ENCODE measurements around the gene DNAJA2. TPM values are rescaled to one million over a fixed set of nuclear protein-coding genes. Genes with fewer than 3 reads are reported as not detected.

The DNAJA2 gene
- total RNA-seq, 1 donor from 2014 or later, result 76.1 TPM

GRCh38 chr16:46908540-46909372 lies 64.7 kb downstream of the DNAJA2 start:
- no peaks in the 10 kb centered on the region for H3K4me1 ChIP-seq (ENCODE audit: insufficient read depth, low read length)
- H3K27ac Mint-ChIP-seq (ENCODE audit: unreplicated experiment), result no peak overlapping the region
- H3K9ac ChIP-seq (ENCODE audit: low read length), result no peak overlapping the region
- peaks cover 17% of the 10 kb centered on the region for H3K36me3 ChIP-seq (ENCODE audit: insufficient read depth, low read length)
- H3K27ac ChIP-seq (ENCODE audit: low read depth, low read length), result no peak overlapping the region
- FAIRE-seq (no peak), DNase-seq (ENCODE audit: low read depth) (peak; percentile 28)
- peaks cover 6% of the 10 kb centered on the region for H4K20me1 ChIP-seq (ENCODE audit: insufficient read depth, low read length)
- no peak overlapping the region for H3K4me2 ChIP-seq (ENCODE audit: low read length)
- H3K4me1 Mint-ChIP-seq (ENCODE audit: low read depth, unreplicated experiment), result peaks cover 7% of the 10 kb centered on the region
- no peak overlapping the region for H3K4me3 Mint-ChIP-seq (ENCODE audit: unreplicated experiment)
- H3K4me3 ChIP-seq (ENCODE audit: insufficient read depth, low read depth, low read length), result no peak overlapping the region
- H3K27me3 ChIP-seq (ENCODE audit: insufficient read depth, low read length), result no peaks in the 10 kb centered on the region
- H3K79me2 ChIP-seq (ENCODE audit: insufficient read depth, low read length), result no peaks in the 10 kb centered on the region
- no peak overlapping the region for H2AFZ ChIP-seq (ENCODE audit: low read depth, low read length)
- H3K36me3 Mint-ChIP-seq (ENCODE audit: low read depth, unreplicated experiment), result peaks cover 21% of the 10 kb centered on the region
- TF ChIP-seq EZH2 (IDR thresholded peaks at IDR 0.05; ENCODE audit: insufficient read depth, low read length) (no peak), CTCF (IDR thresholded peaks at IDR 0.05; ENCODE audit: insufficient read depth, low read depth, low read length) (peak; percentile 66)
- H3K9me3 ChIP-seq (ENCODE audit: insufficient read depth, low read depth, low read length), result no peaks in the 10 kb centered on the region
- no peaks in the 10 kb centered on the region for H3K27me3 Mint-ChIP-seq (ENCODE audit: low read depth, unreplicated experiment)
- no peaks in the 10 kb centered on the region for H3K9me3 Mint-ChIP-seq (ENCODE audit: unreplicated experiment)

GRCh38 chr16:46907061-46907774 lies 66.3 kb downstream of the DNAJA2 start:
- Histone ChIP-seq H3K27ac (ENCODE audit: low read depth, low read length) (no peak overlapping the region), H3K4me3 (ENCODE audit: insufficient read depth, low read depth, low read length) (no peak overlapping the region), H3K9me3 (ENCODE audit: insufficient read depth, low read depth, low read length) (no peaks in the 10 kb centered on the region), H2AFZ (ENCODE audit: low read depth, low read length) (no peak overlapping the region), H3K27me3 (ENCODE audit: insufficient read depth, low read length) (no peaks in the 10 kb centered on the region), H3K4me1 (ENCODE audit: insufficient read depth, low read length) (no peaks in the 10 kb centered on the region), H3K4me2 (ENCODE audit: low read length) (no peak overlapping the region), H3K9ac (ENCODE audit: low read length) (no peak overlapping the region), H4K20me1 (ENCODE audit: insufficient read depth, low read length) (peaks cover 6% of the 10 kb centered on the region), H3K79me2 (ENCODE audit: insufficient read depth, low read length) (no peaks in the 10 kb centered on the region), H3K36me3 (ENCODE audit: insufficient read depth, low read length) (peaks cover 8% of the 10 kb centered on the region)
- Mint-ChIP-seq H3K27ac (ENCODE audit: unreplicated experiment) (peak overlapping the region; percentile 18), H3K4me3 (ENCODE audit: unreplicated experiment) (peak overlapping the region; percentile 34), H3K27me3 (ENCODE audit: low read depth, unreplicated experiment) (no peaks in the 10 kb centered on the region), H3K9me3 (ENCODE audit: unreplicated experiment) (no peaks in the 10 kb centered on the region), H3K36me3 (ENCODE audit: low read depth, unreplicated experiment) (peaks cover 24% of the 10 kb centered on the region), H3K4me1 (ENCODE audit: low read depth, unreplicated experiment) (peaks cover 7% of the 10 kb centered on the region)
- DNase-seq (ENCODE audit: low read depth), result no peak
- TF ChIP-seq EZH2 (IDR thresholded peaks at IDR 0.05; ENCODE audit: insufficient read depth, low read length), result no peak
- TF ChIP-seq CTCF (IDR thresholded peaks at IDR 0.05; ENCODE audit: insufficient read depth, low read depth, low read length), result no peak
- no peak for FAIRE-seq
